GM18907 (cell line): Measurements from ENCODE around the gene YJEFN3.

Source experiments
- ATAC-seq: cut with Tn5 transposase; IDR thresholded peaks from one replicate; pipeline ENCODE4 v1.9.1; 2021; ENCODE audit warnings: mild to moderate bottlenecking, moderate library complexity; ENCODE audit not compliant: unreplicated experiment

The YJEFN3 gene

GRCh38 chr19:19550972-19551852 lies 22.5 kb downstream of the YJEFN3 start:
- ATAC-seq, result no peak

- no peak for ATAC-seq
Observed at GRCh38 chr19:19551853-19552192, 23.1 kb downstream of the YJEFN3 start.

- ATAC-seq, result no peak
Observed at GRCh38 chr19:19552798-19553197, 24.1 kb downstream of the YJEFN3 start.

- no peak for ATAC-seq
Observed at GRCh38 chr19:19553670-19554069, 25.0 kb downstream of the YJEFN3 start.

GRCh38 chr19:19554074-19555023 lies 25.6 kb downstream of the YJEFN3 start:
- no peak for ATAC-seq

- ATAC-seq, result no peak
Observed at GRCh38 chr19:19558055-19558454, 29.3 kb downstream of the YJEFN3 start.

- no peak for ATAC-seq
Observed at GRCh38 chr19:19558636-19559035, 29.9 kb downstream of the YJEFN3 start.

GRCh38 chr19:19559931-19560330 lies 31.2 kb downstream of the YJEFN3 start:
- ATAC-seq, result no peak

GRCh38 chr19:19561946-19562664 lies 33.4 kb downstream of the YJEFN3 start:
- ATAC-seq, result no peak

- no peak for ATAC-seq
Observed at GRCh38 chr19:19562665-19563347, 34.1 kb downstream of the YJEFN3 start.

GRCh38 chr19:19563348-19563848 lies 34.7 kb downstream of the YJEFN3 start:
- no peak for ATAC-seq

GRCh38 chr19:19566306-19566705 lies 37.6 kb downstream of the YJEFN3 start:
- no peak for ATAC-seq

GRCh38 chr19:19567391-19567790 lies 38.7 kb downstream of the YJEFN3 start:
- ATAC-seq, result no peak

- no peak for ATAC-seq
Observed at GRCh38 chr19:19568802-19569756, 40.4 kb downstream of the YJEFN3 start.

GRCh38 chr19:19570571-19570970 lies 41.9 kb downstream of the YJEFN3 start:
- ATAC-seq, result no peak

- ATAC-seq, result no peak
Observed at GRCh38 chr19:19571071-19571786, 42.5 kb downstream of the YJEFN3 start.

GRCh38 chr19:19575411-19575810 lies 46.7 kb downstream of the YJEFN3 start:
- ATAC-seq, result no peak

GRCh38 chr19:19578252-19578651 lies 49.5 kb downstream of the YJEFN3 start:
- ATAC-seq, result no peak
